Stimulated activated CD4-positive, alpha-beta T cell treated with anti-CD3 and anti-CD28 coated beads, Interleukin-1b, Interleukin-23, amount 100 ng/mL, for 4 hours (primary cell): ENCODE measurements around the gene SLAIN1.

Source experiments
- DNase-seq, 2 donors: peaks; one replicate each; pipeline ENCODE4 v3.0.0-alpha.2; 2020; ENCODE audit warnings: low read depth in 2 of 2

The SLAIN1 gene

GRCh38 chr13:77714119-77714755 is 16.8 kb downstream of the SLAIN1 start:
- no peak for DNase-seq

- DNase-seq = no peak
Measured at GRCh38 chr13:77715233-77715891, 17.9 kb downstream of the SLAIN1 start.

- DNase-seq = no peak
Measured at GRCh38 chr13:77716692-77717091, 19.2 kb downstream of the SLAIN1 start.

- no peak for DNase-seq
Measured at GRCh38 chr13:77717508-77717907, 20.0 kb downstream of the SLAIN1 start.

GRCh38 chr13:77719128-77719527 is 21.6 kb downstream of the SLAIN1 start:
- DNase-seq = no peak

GRCh38 chr13:77720988-77721387 is 23.5 kb downstream of the SLAIN1 start:
- no peak for DNase-seq

GRCh38 chr13:77724092-77724491 is 26.6 kb downstream of the SLAIN1 start:
- no peak for DNase-seq

- no peak for DNase-seq
Measured at GRCh38 chr13:77725071-77725470, 27.6 kb downstream of the SLAIN1 start.

- no peak for DNase-seq
Measured at GRCh38 chr13:77728265-77729125, 31.0 kb downstream of the SLAIN1 start.

- no peak for DNase-seq
Measured at GRCh38 chr13:77729502-77730221, 32.2 kb downstream of the SLAIN1 start.

- DNase-seq = no peak
Measured at GRCh38 chr13:77730572-77730971, 33.1 kb downstream of the SLAIN1 start.

GRCh38 chr13:77732287-77732686 is 34.8 kb downstream of the SLAIN1 start:
- no peak for DNase-seq

- no peak for DNase-seq
Measured at GRCh38 chr13:77733674-77734073, 36.2 kb downstream of the SLAIN1 start.

GRCh38 chr13:77737583-77738200 is 40.2 kb downstream of the SLAIN1 start:
- no peak for DNase-seq

GRCh38 chr13:77740097-77740735 is 42.7 kb downstream of the SLAIN1 start:
- no peak for DNase-seq

GRCh38 chr13:77740931-77741596 is 43.6 kb downstream of the SLAIN1 start:
- no peak for DNase-seq

GRCh38 chr13:77741597-77741972 is 44.1 kb downstream of the SLAIN1 start:
- no peak for DNase-seq

- DNase-seq = no peak
Measured at GRCh38 chr13:77742801-77743200, 45.3 kb downstream of the SLAIN1 start.

- no peak for DNase-seq
Measured at GRCh38 chr13:77745784-77746183, 48.3 kb downstream of the SLAIN1 start.

GRCh38 chr13:77749344-77749880 is 51.9 kb downstream of the SLAIN1 start:
- DNase-seq = no peak
